Activated effector memory CD4-positive, alpha-beta T cell treated with Interleukin-2 at 50 U/mL for 16 hours (primary cell): ENCODE measurements around the gene COMT.
"Not testable (repeated sequence)": the region's sequence is repeated elsewhere in the genome, so short reads cannot be mapped to it uniquely, and the experiment has no call there.

Source experiments
- DNase-seq: peaks from one replicate; pipeline ENCODE4 v3.0.0-alpha.2; 2020

Gene COMT

DNA sequence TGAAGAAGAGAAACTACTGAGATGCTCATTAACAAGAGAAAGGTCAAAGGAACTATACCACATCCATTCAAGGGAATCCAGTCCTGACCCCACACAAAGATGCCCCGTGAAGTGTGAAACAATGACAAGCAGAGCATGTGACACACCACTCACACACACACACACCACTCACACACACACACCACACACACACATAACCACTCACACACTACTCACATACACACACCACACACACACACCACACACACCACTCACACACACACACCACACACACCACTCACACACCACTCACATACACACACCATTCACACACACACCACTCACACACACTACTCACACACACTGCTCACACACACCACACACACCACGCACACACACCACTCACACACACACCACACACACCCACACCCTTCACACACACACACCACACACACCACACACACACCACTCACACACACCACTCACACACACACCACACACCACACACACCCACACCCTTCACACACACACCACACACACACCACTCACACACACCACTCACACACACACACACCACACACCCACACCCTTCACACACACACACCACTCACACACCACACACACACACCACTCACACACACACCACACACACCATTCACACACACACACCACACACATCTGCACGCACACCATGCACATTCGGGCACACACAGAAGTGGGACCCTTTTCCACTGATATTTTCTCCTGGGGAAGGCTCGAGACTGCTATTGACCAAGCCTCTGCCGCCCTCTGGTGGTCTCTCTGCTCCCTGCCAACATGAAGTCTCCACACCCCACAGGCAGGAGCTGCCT lies 32.0 kb upstream of the COMT start:
- peak; percentile 70 for DNase-seq

DNA sequence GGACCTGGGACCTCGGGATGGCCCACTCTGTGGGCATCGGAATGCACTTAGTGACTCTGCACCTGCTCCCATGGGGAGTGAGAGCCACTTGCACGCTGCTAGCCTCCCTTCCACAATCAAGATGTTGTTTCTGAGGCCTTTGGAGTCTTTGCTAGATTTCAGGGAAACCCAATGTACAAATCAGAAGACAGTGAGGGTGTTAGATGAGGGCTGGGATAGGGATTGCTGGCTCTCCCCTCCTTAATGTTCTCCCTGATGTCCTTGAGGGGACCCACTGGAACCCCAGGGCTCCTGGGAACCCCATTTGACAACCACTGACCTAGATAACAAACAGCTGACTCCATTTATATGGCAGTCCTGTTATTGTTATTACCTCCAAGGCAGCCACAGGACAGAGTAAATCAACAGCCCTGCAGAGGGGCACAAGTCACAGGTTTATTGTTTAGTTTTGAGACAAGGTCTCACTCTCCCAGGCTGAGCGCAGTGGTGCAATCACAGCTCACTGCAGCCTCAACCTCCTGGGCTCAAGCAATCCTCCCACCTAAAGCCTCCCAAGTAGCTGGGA lies 31.3 kb upstream of the COMT start:
- DNase-seq: no peak

DNA sequence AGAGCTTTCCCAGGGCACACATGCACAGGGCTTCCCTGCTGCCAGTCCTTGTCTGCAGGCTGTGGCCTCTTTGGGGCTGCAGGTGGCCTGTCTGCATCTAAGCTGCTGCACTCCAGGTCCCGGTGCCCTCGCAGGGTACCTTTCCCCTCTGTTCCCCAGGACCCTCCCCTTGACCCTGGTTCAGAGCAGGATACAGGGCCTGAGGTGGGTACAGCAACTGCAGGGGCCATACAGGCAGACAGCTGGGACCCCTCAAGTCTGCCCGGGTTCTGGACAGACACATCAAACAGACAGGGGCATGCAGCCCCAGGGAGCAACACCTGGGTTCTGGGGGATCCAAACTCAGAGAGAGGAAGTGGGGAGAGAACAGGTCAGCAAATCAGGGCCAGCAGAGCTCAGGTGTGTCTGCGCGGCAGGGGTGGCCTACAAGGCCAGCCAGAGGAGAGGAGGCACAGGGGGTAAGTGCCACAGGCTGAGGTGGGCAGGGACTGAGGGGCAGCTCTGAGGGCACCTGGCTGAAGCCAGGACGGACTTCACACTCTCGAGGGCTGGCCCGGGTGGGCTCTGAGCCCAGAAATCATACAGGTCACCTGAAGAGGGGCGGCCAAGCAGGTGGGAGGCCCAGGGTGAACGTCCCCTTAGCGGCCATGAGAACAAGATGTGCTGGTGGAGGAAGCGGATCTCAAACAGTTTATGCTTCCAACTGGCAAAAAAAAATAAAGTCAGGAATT lies 29.9 kb upstream of the COMT start:
- DNase-seq: no peak

GRCh38 chr22:19912271-19912999 lies 29.1 kb upstream of the COMT start:
- no peak for DNase-seq

DNA sequence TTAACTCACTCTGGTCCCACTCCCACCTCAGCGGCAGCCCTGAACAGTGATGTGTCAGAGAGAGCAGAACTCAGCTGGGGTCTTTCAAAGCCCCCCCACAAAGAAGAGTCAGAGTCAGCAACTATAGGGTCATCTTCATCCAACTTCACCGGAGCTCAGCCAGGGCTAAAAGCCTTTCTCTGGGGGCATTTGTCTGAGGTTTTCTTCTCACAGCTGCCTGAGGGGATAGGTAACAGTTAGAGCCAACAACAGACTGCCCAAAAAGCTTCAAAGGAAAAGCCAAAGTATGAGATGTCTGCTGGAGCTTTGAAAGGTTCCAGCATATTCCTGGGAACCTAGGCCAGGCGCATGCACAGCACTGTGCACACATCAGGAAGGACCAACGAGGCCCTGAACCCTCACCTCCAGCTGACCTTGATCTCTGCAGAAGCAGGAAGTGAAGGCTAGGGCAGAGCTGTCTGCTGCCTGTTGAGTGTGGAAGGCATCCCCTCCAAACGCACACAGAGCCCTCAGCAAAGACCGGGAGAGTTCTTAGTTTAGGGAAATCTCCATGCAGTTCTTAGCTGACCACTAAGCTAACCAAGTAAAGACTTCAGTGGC lies 28.1 kb upstream of the COMT start:
- DNase-seq: no peak

GRCh38 chr22:19914201-19914943 lies 27.2 kb upstream of the COMT start:
- DNase-seq: no peak

DNA sequence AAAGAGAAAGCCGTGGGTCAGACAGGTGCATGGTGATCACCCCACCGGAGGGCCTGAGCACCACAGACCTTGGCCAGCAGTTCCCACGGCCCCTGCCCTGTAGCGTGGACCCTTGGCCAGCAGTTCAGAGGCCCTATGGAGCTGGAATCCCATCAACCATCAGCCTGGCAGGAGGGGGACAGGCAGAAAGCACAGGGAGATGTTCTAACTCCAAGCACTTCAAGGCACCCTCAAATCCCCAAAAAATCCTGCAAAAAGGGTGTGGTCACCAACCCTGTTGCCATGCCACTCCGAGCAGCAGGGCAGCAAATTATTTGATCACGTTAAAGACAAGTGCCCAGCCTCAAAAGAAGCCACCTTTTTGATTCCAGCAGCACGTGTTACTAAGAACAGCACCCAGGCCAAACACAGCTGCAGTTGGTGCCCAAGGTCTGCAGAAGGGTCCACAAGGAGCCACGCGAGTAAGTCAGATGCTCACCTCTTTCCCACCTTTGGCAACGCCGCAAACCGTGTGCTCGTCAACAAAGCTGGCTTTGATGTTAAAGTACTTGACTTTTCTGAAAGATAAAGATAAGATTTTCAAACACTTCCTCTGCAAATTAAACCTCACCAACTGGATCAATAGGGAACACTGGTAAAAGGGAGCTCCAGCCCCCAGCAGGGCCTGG lies 26.2 kb upstream of the COMT start:
- DNase-seq: no peak

DNA sequence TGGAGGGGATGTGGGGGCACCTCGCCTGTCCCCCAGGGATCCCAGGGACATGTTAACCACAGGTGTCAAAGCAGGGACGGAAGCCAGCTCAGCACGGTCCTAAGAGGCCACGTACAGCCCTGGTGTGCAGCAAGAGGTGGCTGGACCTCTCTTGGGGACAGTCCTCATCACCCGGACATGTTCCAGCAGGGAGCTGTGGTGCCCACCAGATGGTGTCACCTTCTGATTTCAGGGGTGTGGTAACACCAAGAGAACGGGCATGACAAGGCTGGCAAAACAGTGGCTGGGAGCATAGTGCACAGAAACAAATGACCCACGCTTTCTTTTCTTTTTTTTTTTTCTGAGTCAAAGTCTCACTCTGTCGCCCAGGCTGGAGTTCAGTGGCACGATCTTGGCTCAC lies 25.6 kb upstream of the COMT start:
- no peak for DNase-seq

DNA sequence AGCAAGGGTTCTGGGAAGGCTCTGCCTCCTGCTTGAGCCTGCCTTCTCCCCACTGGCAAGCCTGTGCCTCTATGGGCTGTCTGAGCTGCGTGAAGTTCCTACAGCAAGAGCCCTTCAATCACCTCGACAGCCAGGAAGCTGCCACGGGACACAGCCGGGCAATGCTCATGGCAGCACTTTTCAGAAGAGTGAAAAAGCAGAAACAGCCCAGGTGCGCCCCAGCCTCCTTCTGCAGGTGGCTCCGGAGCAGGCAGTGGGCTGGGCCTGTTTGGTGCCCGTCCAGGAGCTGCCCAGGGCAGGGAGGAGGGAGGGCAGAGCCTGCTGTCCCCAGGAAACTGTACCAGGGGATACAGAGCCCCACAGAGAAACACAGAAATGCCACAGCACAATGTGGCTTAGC lies 24.6 kb upstream of the COMT start:
- no peak for DNase-seq

GRCh38 chr22:19917389-19918138 lies 24.0 kb upstream of the COMT start:
- DNase-seq: no peak

DNA sequence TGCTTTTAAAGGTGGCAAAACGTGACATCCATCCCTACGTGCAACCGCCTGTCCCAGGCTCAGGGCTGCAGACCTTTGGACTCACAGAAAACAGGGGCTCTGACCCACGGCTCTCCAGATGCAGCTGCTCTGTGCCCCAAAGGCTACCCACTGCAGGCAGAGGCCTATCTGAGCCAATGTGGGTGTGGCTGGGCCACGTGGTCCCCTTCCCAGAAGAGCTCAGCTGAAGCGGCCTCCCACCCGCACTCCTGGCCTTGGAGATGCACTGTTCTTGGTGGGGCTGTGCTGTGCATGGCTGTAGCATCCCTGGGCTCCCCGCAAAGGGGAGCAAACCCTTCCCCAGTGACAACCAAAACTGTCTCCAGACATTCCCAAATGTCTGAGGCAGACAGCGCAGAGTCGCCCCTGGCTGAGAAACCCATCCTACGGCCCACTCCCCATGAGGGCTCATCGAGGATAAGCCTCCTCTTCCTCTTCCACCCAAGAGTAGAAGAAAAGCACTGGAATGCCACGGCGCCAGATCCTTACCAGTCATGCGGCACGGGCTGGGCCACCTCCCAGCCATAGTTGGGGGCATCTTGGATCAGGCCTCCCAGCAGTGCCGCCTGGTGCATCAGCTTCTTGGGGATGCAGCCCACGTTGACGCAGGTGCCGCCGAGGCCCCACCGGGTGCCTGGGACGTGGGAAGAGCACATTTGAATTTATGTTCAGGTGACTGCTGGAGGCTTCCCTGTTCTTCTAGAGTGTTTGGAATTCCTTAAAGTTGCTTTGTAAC lies 23.1 kb upstream of the COMT start:
- no peak for DNase-seq

GRCh38 chr22:19919701-19920363 lies 21.7 kb upstream of the COMT start:
- no peak for DNase-seq

DNA sequence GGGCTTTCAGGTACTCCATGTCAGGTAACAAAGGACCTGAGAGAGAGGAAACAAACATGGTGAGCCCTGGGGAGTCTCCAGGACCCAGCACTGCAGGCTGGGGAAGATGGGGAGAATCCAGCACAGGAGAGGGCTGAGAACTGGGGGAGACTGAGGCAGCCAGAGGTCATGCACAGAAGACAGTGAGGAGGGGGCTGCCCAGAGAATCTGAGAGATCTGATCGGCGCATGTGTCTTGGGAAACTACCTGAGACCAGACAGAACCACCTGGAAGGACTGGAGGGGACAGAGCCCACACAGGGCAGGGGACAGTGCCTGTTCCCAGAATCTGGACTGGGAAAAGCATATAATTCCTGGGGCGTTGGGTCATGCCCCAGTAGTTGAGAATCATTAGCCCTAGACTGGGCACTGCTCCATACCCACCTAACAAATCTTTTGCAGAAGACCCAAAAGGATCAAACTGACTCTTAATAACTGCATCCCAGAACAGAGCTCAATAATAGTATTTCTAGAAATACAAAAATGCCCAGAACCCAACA lies 20.0 kb upstream of the COMT start:
- DNase-seq: no peak

- no peak for DNase-seq
These were observed 17.6 kb upstream of the COMT start for GRCh38 chr22:19923914-19924513.

DNA sequence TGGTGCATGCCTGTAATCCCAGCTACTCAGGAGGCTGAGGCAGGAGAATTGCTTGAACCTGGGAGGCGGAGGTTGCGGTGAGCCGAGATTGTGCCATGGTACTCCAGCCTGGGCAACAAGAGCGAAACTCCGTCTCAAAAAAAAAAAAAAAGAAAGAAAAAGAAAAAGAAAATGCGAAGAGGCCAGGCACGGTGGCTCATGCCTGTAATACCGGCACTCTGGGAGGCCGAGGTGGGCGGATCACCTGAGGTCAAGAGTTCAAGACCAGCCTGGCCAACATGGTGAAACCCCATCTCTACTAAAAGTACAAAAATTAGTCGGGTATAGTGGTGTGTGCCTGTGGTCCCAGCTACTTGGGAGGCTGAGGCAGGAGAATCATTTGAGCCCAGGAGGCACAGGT lies 15.5 kb upstream of the COMT start:
- not testable (repeated sequence) for DNase-seq

GRCh38 chr22:19927696-19928095 lies 13.9 kb upstream of the COMT start:
- no peak for DNase-seq

DNA sequence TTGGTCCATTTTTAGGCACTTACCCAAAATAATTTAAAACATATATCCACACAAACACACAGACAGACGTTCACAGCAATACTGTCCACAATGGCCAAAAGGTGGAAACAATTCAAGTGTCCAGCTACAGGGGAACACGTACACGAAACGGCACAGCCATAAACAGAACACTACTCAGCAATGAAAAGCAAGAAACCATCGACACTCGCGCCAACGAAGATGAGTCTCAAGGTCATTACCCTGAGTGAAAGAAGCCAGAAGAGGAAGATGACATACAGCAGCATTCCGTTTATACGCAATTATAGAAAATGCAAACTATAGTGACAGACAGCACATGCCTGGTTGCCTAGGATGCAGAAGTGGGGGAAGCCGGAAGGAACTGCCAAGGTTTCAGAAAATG lies 13.4 kb upstream of the COMT start:
- DNase-seq: no peak
